ENCODE measurements around the gene EYA2.

The EYA2 gene

GRCh38 chr20:46933150-46933549 lies 38.5 kb downstream of the EYA2 start:
- DNase-seq (ENCODE audit: low spot score), result no peak

GRCh38 chr20:46934746-46935287 lies 40.2 kb downstream of the EYA2 start:
- no peak for DNase-seq (ENCODE audit: low spot score)

GRCh38 chr20:46935394-46936017 lies 40.9 kb downstream of the EYA2 start:
- DNase-seq (ENCODE audit: low spot score), result no peak

GRCh38 chr20:46936415-46937156 lies 41.9 kb downstream of the EYA2 start:
- no peak for DNase-seq (ENCODE audit: low spot score)

- DNase-seq (ENCODE audit: low spot score), result no peak
Measured at GRCh38 chr20:46937157-46937523, 42.5 kb downstream of the EYA2 start.

GRCh38 chr20:46937533-46938226 lies 43.0 kb downstream of the EYA2 start:
- DNase-seq (ENCODE audit: low spot score), result no peak

- DNase-seq (ENCODE audit: low spot score), result no peak
Measured at GRCh38 chr20:46938434-46938833, 43.8 kb downstream of the EYA2 start.

GRCh38 chr20:46939031-46939965 lies 44.7 kb downstream of the EYA2 start:
- DNase-seq (ENCODE audit: low spot score), result peak; percentile 8

- no peak for DNase-seq (ENCODE audit: low spot score)
Measured at GRCh38 chr20:46940616-46941015, 46.0 kb downstream of the EYA2 start.

- no peak for DNase-seq (ENCODE audit: low spot score)
Measured at GRCh38 chr20:46941404-46941803, 46.8 kb downstream of the EYA2 start.

GRCh38 chr20:46943861-46944591 lies 49.4 kb downstream of the EYA2 start:
- DNase-seq (ENCODE audit: low spot score), result no peak

- DNase-seq (ENCODE audit: low spot score), result no peak
Measured at GRCh38 chr20:46945465-46945864, 50.8 kb downstream of the EYA2 start.

- no peak for DNase-seq (ENCODE audit: low spot score)
Measured at GRCh38 chr20:46946181-46946624, 51.6 kb downstream of the EYA2 start.

GRCh38 chr20:46946796-46947195 lies 52.2 kb downstream of the EYA2 start:
- no peak for DNase-seq (ENCODE audit: low spot score)

GRCh38 chr20:46948081-46948480 lies 53.4 kb downstream of the EYA2 start:
- DNase-seq (ENCODE audit: low spot score), result no peak

GRCh38 chr20:46951405-46951804 lies 56.8 kb downstream of the EYA2 start:
- DNase-seq (ENCODE audit: low spot score), result no peak

- DNase-seq (ENCODE audit: low spot score), result no peak
Measured at GRCh38 chr20:46951840-46952497, 57.3 kb downstream of the EYA2 start.

GRCh38 chr20:46953596-46953995 lies 59.0 kb downstream of the EYA2 start:
- DNase-seq (ENCODE audit: low spot score), result no peak

- DNase-seq (ENCODE audit: low spot score), result no peak
Measured at GRCh38 chr20:46954490-46955038, 59.9 kb downstream of the EYA2 start.
